ENCODE measurements around the gene PPP3R2. TPM values are rescaled to one million over a fixed set of nuclear protein-coding genes. Genes with fewer than 3 reads are reported as not detected.

PPP3R2 gene
- total and polyA plus RNA-seq, 2 experiments from 2014 or later, result not detected

DNA sequence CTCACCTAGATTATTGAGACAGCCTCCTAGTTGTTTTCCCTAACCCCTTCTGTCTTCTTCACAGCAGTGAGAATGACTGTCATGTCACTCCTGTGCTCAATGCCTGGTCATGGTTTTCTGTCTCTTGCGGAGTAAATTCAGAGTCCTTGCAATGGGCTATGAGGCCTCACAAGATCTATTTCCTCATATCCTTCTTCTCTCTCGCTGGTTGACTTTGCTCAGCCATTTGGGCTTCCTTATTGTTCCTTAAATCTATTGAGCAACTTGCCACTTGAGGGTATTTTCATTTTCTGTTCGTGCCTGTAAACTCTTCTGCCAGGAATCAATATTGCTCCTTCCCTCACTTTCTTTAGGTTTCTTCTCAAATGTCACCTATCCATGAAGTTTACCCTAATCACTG, 9.0 kb downstream of the PPP3R2 start:
- Histone ChIP-seq H3K9me2 (ENCODE audit: insufficient read depth) (peaks cover 4% of the 10 kb centered on the region), H3K4me2 (no peak overlapping the region), H3K27me3 (ENCODE audit: insufficient read depth) (no peaks in the 10 kb centered on the region), H4K20me1 (replicated peaks; ENCODE audit: insufficient read depth) (no peaks in the 10 kb centered on the region), H3F3A (replicated peaks; ENCODE audit: low read depth) (no peaks in the 10 kb centered on the region), H3K4me1 (ENCODE audit: insufficient read depth) (peaks cover 27% of the 10 kb centered on the region), H2AFZ (no peak overlapping the region), H3K4me3 (no peak overlapping the region), H3K36me3 (ENCODE audit: insufficient read depth) (no peaks in the 10 kb centered on the region), H3K79me2 (replicated peaks; ENCODE audit: insufficient read depth) (no peaks in the 10 kb centered on the region), H3K27ac (ENCODE audit: low read depth) (no peak overlapping the region)
- no peaks in the 10 kb centered on the region; the same call in 2 of the 3 replicates for H3K9me3 Mint-ChIP-seq
- H3K27me3 Mint-ChIP-seq (ENCODE audit: insufficient read depth, low read depth, poor library complexity), result peaks cover 2% of the 10 kb centered on the region
- peaks cover 21% of the 10 kb centered on the region for H3K4me1 Mint-ChIP-seq
- no peak overlapping the region for H3K27ac Mint-ChIP-seq
- no peak for DNase-seq (ENCODE audit: low spot score)
- H3K4me3 Mint-ChIP-seq, result no peak overlapping the region
- no peak for ATAC-seq
- TF ChIP-seq, protein P1, sequence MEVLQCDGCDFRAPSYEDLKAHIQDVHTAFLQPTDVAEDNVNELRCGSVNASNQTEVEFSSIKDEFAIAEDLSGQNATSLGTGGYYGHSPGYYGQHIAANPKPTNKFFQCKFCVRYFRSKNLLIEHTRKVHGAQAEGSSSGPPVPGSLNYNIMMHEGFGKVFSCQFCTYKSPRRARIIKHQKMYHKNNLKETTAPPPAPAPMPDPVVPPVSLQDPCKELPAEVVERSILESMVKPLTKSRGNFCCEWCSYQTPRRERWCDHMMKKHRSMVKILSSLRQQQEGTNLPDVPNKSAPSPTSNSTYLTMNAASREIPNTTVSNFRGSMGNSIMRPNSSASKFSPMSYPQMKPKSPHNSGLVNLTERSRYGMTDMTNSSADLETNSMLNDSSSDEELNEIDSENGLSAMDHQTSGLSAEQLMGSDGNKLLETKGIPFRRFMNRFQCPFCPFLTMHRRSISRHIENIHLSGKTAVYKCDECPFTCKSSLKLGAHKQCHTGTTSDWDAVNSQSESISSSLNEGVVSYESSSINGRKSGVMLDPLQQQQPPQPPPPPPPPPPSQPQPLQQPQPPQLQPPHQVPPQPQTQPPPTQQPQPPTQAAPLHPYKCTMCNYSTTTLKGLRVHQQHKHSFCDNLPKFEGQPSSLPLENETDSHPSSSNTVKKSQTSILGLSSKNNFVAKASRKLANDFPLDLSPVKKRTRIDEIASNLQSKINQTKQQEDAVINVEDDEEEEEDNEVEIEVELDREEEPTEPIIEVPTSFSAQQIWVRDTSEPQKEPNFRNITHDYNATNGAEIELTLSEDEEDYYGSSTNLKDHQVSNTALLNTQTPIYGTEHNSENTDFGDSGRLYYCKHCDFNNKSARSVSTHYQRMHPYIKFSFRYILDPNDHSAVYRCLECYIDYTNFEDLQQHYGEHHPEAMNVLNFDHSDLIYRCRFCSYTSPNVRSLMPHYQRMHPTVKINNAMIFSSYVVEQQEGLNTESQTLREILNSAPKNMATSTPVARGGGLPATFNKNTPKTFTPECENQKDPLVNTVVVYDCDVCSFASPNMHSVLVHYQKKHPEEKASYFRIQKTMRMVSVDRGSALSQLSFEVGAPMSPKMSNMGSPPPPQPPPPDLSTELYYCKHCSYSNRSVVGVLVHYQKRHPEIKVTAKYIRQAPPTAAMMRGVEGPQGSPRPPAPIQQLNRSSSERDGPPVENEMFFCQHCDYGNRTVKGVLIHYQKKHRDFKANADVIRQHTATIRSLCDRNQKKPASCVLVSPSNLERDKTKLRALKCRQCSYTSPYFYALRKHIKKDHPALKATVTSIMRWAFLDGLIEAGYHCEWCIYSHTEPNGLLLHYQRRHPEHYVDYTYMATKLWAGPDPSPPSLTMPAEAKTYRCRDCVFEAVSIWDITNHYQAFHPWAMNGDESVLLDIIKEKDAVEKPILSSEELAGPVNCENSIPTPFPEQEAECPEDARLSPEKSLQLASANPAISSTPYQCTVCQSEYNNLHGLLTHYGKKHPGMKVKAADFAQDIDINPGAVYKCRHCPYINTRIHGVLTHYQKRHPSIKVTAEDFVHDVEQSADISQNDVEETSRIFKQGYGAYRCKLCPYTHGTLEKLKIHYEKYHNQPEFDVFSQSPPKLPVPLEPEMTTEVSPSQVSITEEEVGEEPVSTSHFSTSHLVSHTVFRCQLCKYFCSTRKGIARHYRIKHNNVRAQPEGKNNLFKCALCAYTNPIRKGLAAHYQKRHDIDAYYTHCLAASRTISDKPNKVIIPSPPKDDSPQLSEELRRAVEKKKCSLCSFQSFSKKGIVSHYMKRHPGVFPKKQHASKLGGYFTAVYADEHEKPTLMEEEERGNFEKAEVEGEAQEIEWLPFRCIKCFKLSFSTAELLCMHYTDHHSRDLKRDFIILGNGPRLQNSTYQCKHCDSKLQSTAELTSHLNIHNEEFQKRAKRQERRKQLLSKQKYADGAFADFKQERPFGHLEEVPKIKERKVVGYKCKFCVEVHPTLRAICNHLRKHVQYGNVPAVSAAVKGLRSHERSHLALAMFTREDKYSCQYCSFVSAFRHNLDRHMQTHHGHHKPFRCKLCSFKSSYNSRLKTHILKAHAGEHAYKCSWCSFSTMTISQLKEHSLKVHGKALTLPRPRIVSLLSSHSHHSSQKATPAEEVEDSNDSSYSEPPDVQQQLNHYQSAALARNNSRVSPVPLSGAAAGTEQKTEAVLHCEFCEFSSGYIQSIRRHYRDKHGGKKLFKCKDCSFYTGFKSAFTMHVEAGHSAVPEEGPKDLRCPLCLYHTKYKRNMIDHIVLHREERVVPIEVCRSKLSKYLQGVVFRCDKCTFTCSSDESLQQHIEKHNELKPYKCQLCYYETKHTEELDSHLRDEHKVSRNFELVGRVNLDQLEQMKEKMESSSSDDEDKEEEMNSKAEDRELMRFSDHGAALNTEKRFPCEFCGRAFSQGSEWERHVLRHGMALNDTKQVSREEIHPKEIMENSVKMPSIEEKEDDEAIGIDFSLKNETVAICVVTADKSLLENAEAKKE (CRISPR knock-in tag; IDR thresholded peaks at IDR 0.05), result no peak
- no peak for TF ChIP-seq EZH2 (IDR thresholded peaks at IDR 0.05; ENCODE audit: low read depth, unreplicated experiment)
- no peak for TF ChIP-seq ZNF331 (CRISPR knock-in tag; IDR thresholded peaks at IDR 0.05; ENCODE audit: low read depth)
- TF ChIP-seq, protein P2, sequence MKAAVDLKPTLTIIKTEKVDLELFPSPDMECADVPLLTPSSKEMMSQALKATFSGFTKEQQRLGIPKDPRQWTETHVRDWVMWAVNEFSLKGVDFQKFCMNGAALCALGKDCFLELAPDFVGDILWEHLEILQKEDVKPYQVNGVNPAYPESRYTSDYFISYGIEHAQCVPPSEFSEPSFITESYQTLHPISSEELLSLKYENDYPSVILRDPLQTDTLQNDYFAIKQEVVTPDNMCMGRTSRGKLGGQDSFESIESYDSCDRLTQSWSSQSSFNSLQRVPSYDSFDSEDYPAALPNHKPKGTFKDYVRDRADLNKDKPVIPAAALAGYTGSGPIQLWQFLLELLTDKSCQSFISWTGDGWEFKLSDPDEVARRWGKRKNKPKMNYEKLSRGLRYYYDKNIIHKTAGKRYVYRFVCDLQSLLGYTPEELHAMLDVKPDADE (IDR thresholded peaks at IDR 0.05), result no peak
- no peak for TF ChIP-seq ZNF114 (CRISPR knock-in tag; IDR thresholded peaks at IDR 0.05)
- TF ChIP-seq, protein P3, sequence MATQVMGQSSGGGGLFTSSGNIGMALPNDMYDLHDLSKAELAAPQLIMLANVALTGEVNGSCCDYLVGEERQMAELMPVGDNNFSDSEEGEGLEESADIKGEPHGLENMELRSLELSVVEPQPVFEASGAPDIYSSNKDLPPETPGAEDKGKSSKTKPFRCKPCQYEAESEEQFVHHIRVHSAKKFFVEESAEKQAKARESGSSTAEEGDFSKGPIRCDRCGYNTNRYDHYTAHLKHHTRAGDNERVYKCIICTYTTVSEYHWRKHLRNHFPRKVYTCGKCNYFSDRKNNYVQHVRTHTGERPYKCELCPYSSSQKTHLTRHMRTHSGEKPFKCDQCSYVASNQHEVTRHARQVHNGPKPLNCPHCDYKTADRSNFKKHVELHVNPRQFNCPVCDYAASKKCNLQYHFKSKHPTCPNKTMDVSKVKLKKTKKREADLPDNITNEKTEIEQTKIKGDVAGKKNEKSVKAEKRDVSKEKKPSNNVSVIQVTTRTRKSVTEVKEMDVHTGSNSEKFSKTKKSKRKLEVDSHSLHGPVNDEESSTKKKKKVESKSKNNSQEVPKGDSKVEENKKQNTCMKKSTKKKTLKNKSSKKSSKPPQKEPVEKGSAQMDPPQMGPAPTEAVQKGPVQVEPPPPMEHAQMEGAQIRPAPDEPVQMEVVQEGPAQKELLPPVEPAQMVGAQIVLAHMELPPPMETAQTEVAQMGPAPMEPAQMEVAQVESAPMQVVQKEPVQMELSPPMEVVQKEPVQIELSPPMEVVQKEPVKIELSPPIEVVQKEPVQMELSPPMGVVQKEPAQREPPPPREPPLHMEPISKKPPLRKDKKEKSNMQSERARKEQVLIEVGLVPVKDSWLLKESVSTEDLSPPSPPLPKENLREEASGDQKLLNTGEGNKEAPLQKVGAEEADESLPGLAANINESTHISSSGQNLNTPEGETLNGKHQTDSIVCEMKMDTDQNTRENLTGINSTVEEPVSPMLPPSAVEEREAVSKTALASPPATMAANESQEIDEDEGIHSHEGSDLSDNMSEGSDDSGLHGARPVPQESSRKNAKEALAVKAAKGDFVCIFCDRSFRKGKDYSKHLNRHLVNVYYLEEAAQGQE (IDR thresholded peaks at IDR 0.05; ENCODE audit: unreplicated experiment), result no peak
- H3K36me3 Mint-ChIP-seq (ENCODE audit: low read depth), result no peaks in the 10 kb centered on the region
